Keratinocyte (primary cell): ENCODE data around the gene SIM2.

ENCODE experiments used
- CTCF ChIP-seq, 3 experiments: IDR thresholded peaks in 1 of 3; conservative IDR thresholded peaks in 1 of 3; optimal IDR thresholded peaks in 1 of 3; 2 replicates in 2 of 3; 3 replicates in 1 of 3; pipeline versions ENCODE3 to v1.5.1; 2011; ENCODE audit warnings: low read length in 3 of 3, mild to moderate bottlenecking in 3 of 3, moderate library complexity in 2 of 3, control low read depth in 1 of 3, inconsistent platforms in 1 of 3; ENCODE audit not compliant: insufficient read depth in 2 of 3; ENCODE audit errors: extremely low read depth in 1 of 3
- EZH2 ChIP-seq: IDR thresholded peaks from one replicate; pipeline ENCODE4 v1.6.1; 2012; ENCODE audit warnings: inconsistent platforms, mild to moderate bottlenecking, low read length, moderate library complexity

GRCh38 chr21:36681117-36681631 lies 17.7 kb upstream of the SIM2 start:
- TF ChIP-seq CTCF (optimal IDR thresholded peaks at IDR 0.05 in 1 of 3, IDR thresholded peaks at IDR 0.05 in 1 of 3, conservative IDR thresholded peaks at IDR 0.05 in 1 of 3; ENCODE audit: extremely low read depth in 1 of 3, insufficient read depth in 2 of 3, low read length in 3 of 3), result no peak
- TF ChIP-seq EZH2, result no peak
